AG04449 (cell line): ENCODE results near the gene RBFOX1.

Source experiments
- CTCF ChIA-PET: fragments of 350-600 bp; formaldehyde crosslinking; extraction: SDS; loops from one replicate; lab custom pipeline; 2021; ENCODE audit warnings: antibody characterized with exemption; lab: Yijun Ruan, JAX
- POLR2A ChIA-PET: fragments of 400-600, 350-600 bp; formaldehyde crosslinking; extraction: SDS; loops from one replicate; lab custom pipeline; 2020; ENCODE audit warnings: antibody characterized with exemption, inconsistent platforms; lab: Yijun Ruan, JAX
- DNase-seq: peaks from one replicate; pipeline ENCODE4 v3.0.0-alpha.2; 2010; ENCODE audit warnings: low read depth, low spot score
- H3K4me3 ChIP-seq: 2 replicates; pipeline ENCODE4 v1.5.1; 2011; ENCODE audit warnings: low read depth, mild to moderate bottlenecking, control low read depth, low read length
- TF ChIP-seq, protein P1 (sequence below): IDR thresholded peaks from one replicate; pipeline ENCODE4 v1.5.1; 2011; ENCODE audit warnings: mild to moderate bottlenecking, moderate library complexity, low read length, control low read depth, inconsistent platforms; ENCODE audit not compliant: insufficient read depth; ENCODE audit errors: missing control alignments

Gene RBFOX1

DNA sequence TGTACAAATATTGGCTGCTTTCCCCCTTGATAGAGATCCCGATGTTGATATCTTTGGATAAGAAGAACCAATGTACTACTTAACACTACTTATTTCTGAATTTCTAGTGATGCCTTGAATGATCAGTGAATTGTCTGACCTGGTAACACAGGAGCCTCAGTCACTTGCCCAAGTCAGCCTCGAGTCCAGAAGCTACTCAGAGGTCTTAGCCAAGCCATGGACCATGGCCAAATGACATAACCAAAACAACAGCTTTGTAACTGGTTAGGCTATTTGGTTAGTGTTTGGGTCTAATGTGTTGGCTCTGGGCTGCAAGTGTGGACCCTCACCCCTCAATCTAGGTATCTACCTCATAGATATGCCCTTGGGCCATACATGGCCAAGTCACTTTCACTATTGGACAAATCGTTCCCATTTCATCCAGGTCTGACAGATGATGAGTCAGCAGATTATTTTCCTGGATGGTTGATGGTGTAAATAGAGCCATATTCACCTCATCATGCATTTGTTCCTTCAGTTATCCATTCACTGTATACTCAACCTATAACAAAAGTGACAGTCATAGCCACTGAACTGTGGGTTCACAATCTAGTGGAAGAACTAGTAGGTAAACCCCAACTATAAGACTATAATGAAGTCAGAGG, 3.5 kb downstream of the RBFOX1 start:
- ChIA-PET POLR2A (no interaction called here), CTCF (no interaction called here)
- no peak overlapping the region for H3K4me3 ChIP-seq
- no peak for DNase-seq
- TF ChIP-seq, protein P1, sequence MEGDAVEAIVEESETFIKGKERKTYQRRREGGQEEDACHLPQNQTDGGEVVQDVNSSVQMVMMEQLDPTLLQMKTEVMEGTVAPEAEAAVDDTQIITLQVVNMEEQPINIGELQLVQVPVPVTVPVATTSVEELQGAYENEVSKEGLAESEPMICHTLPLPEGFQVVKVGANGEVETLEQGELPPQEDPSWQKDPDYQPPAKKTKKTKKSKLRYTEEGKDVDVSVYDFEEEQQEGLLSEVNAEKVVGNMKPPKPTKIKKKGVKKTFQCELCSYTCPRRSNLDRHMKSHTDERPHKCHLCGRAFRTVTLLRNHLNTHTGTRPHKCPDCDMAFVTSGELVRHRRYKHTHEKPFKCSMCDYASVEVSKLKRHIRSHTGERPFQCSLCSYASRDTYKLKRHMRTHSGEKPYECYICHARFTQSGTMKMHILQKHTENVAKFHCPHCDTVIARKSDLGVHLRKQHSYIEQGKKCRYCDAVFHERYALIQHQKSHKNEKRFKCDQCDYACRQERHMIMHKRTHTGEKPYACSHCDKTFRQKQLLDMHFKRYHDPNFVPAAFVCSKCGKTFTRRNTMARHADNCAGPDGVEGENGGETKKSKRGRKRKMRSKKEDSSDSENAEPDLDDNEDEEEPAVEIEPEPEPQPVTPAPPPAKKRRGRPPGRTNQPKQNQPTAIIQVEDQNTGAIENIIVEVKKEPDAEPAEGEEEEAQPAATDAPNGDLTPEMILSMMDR = no peak

DNA sequence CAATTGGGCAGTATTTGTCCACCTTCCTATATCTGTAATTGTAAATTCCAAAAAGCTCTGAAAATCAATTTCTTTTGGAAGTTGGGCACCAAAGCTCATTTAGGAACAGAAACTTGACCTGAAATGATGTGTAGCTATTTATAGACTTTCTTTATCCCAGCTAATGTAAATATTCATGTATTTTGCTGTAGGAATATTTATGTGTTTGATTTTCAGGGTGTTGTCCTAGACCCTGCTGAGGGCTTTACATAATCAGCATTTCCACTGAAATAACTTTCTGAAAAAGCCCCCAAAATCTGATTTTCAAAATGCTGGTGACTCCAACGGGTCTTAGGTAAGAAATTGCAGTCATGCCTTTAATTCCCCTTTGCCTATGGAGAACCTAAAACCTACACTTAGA, 4.1 kb downstream of the RBFOX1 start:
- POLR2A ChIA-PET = no interaction called here
- DNase-seq = no peak
- H3K4me3 ChIP-seq = no peak overlapping the region
- CTCF ChIA-PET = no interaction called here
- TF ChIP-seq, protein P1 = no peak

DNA sequence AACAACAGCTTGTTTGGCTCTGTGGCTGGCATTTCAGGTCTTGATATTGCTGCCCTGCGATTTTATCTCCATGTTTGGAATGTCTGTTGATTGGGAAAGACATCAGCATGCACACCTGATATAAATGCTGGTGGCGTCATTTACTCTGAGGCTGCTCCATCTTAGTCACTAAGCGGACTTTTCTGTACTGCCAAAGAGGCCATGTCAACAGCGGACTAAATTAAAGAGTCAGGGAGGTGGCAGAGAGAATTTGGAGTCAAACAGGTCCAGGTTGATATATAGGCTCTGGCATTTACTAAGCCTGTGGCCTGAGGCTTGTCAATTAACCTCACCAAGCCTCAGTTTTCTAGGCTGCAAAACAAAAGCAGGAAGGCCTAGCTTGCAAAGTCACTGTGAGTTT, 6.2 kb downstream of the RBFOX1 start:
- ChIA-PET CTCF (no interaction called here), POLR2A (no interaction called here)
- TF ChIP-seq, protein P1 = no peak
- H3K4me3 ChIP-seq = no peak overlapping the region
- DNase-seq = no peak

DNA sequence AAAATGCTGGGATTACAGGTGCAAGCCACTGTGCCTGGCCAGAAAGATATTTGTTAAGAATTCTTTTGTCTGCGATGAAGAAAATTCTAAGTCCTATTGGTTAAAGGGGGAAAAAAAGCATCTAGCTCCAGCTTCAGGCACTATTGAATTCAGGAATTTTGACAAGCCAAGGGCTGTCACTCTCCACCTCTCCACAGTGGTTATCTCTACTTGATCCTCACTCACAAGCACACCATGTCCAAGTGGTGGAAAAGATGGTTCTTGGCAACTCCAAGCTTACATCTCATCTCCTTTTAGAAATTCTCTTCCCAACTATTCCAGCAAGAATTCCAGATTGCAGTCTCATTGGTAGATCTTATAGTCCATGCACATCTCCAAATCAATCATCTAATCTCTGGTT, 7.1 kb downstream of the RBFOX1 start:
- H3K4me3 ChIP-seq = no peak overlapping the region
- TF ChIP-seq, protein P1 = no peak
- ChIA-PET POLR2A (no interaction called here), CTCF (no interaction called here)
- no peak for DNase-seq

DNA sequence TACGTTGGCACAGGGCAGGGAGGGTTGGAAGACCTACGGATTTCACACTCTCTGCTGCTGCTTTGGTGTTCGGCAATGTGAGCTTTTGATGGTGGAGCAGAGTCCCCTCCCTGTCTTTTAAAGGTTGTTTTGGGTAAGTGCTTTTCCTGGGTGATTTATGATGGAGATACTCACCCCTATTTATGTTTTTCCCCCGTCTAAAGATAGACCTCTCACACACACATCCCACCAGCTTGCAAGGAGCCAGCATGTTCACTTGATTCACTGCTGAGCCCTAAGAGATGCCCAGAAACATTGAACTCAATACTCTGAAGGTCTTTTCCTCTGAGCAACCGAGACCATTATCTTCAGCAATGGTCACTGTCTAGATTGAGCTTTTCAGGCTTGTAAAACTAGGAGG, 8.3 kb downstream of the RBFOX1 start:
- CTCF ChIA-PET = no interaction called here

DNA sequence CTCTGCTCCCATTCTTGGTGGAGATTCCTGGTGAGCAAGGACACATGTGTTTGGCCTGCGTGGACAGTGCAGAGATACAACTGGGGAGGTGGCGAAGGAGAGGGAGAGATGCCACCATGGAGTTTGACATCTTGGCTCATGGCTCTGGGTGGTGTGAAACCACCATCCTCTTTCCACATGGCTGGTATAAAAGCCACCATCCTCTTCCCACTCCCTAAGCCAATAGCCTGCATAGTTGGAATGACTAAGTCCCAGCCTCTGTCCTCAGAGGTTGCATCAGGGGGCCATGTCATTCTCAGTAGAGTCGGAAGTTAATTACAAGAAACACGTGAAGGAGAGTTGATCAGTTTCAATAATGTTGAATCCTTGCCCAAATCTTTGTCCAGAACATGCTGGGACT, 10.0 kb downstream of the RBFOX1 start:
- no peak overlapping the region for H3K4me3 ChIP-seq
- TF ChIP-seq, protein P1 = no peak
- CTCF ChIA-PET = no interaction called here
- POLR2A ChIA-PET = no interaction called here
- DNase-seq = no peak

More for the DNA sequence above, 8.3 kb downstream of the RBFOX1 start:
- no peak overlapping the region for H3K4me3 ChIP-seq
- no peak for DNase-seq
- TF ChIP-seq, protein P1 = no peak
- POLR2A ChIA-PET = no interaction called here
